NT2/D1 (cell line): ENCODE results near the gene CCNQ.

Experiments used
- DNase-seq: peaks from one replicate; pipeline ENCODE4 v3.0.0-alpha.2; 2011; ENCODE audit warnings: low read depth, low spot score
- H3K27me3 ChIP-seq: 2 replicates; pipeline ENCODE4 v1.6.0; 2011; ENCODE audit warnings: mild to moderate bottlenecking; ENCODE audit not compliant: insufficient read length, insufficient read depth
- H3K36me3 ChIP-seq: 2 replicates; pipeline ENCODE4 v1.6.1; 2011; ENCODE audit warnings: mild to moderate bottlenecking, low read length, mixed read lengths; ENCODE audit not compliant: insufficient read depth, insufficient read length
- H3K4me1 ChIP-seq: 2 replicates; pipeline ENCODE4 v1.5.1; 2011; ENCODE audit not compliant: insufficient read depth, insufficient read length
- H3K4me3 ChIP-seq: 2 replicates; pipeline ENCODE4 v1.5.1; 2011; ENCODE audit warnings: low read depth; ENCODE audit not compliant: insufficient read length
- H3K9ac ChIP-seq: 2 replicates; pipeline ENCODE4 v1.6.0; 2011; ENCODE audit warnings: low read depth; ENCODE audit not compliant: insufficient read length
- H3K9me3 ChIP-seq: 2 replicates; pipeline ENCODE4 v1.5.1; 2011; ENCODE audit warnings: mild to moderate bottlenecking, low read length; ENCODE audit not compliant: insufficient read depth
- SUZ12 ChIP-seq: IDR thresholded peaks from 2 replicates; pipeline ENCODE4 v1.6.1; 2011; ENCODE audit not compliant: insufficient read length, insufficient read depth; ENCODE audit errors: extremely low read depth
- YY1 ChIP-seq: IDR thresholded peaks from 2 replicates; pipeline ENCODE4 v1.6.1; 2011; ENCODE audit not compliant: insufficient read length, insufficient read depth
- ZNF274 ChIP-seq: IDR thresholded peaks from 2 replicates; pipeline ENCODE4 v1.6.1; 2011; ENCODE audit warnings: mild to moderate bottlenecking, low read depth, low read length

Gene CCNQ

DNA sequence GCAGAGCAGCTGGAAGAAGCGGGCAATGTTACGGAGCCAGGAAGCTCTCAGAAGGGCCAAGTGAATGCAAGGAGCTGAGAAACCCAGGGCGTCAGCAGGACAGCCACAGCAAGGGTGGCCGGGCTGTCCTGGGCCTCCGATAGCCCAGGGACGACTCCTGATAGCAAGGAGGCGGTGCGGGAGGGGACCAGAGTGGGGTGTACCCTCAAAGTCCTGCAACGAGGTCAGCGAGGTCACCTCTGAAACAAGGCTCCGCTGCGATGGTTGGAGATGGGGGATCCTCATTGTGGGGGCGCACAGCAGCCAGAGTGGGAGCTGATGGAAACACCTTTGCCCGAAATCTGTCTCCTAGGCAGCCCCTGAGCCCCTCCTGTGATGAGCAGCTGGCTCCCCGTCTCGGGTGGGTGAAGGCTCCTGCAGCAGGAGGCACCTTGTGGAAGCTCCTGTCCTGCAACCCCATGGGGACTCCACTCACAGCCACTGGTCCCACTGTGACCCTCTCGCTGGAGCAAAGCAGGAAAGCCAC, 4.3 kb upstream of the CCNQ start:
- no peaks in the 10 kb centered on the region for H3K27me3 ChIP-seq
- H3K4me1 ChIP-seq: no peaks in the 10 kb centered on the region
- H3K36me3 ChIP-seq: no peaks in the 10 kb centered on the region
- no peaks in the 10 kb centered on the region for H3K9me3 ChIP-seq
- no peak for TF ChIP-seq YY1
- no peak for DNase-seq
- no peak overlapping the region for H3K9ac ChIP-seq
- H3K4me3 ChIP-seq: no peak overlapping the region

DNA sequence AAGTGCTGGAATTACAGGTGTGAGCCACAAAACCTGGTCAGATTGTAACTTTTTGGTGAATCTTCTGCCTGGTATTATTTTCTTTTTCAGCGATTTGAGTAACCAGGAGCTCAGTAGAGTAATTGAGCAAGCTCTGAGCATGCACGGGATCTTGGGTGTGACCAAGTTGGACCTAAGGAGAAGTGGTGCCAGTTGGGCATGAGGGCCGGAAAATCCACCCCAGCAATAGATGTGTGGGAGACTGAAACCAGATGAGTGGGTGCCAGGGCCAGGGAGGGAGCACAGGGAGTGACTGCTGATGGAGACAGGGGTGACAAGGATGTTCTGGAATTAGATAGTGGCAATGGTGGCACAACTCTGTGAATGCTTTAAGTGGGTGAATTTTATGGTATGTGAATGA, 3.7 kb upstream of the CCNQ start:
- H3K9me3 ChIP-seq: no peaks in the 10 kb centered on the region
- no peaks in the 10 kb centered on the region for H3K4me1 ChIP-seq
- TF ChIP-seq SUZ12: no peak
- no peak for TF ChIP-seq YY1
- TF ChIP-seq ZNF274: no peak
- no peak for DNase-seq
- H3K36me3 ChIP-seq: no peaks in the 10 kb centered on the region
- H3K9ac ChIP-seq: no peak overlapping the region
- no peak overlapping the region for H3K4me3 ChIP-seq
- no peaks in the 10 kb centered on the region for H3K27me3 ChIP-seq

GRCh38 chrX:153601511-153602110, 2.7 kb upstream of the CCNQ start:
- no peaks in the 10 kb centered on the region for H3K27me3 ChIP-seq
- H3K4me1 ChIP-seq: no peaks in the 10 kb centered on the region
- H3K9me3 ChIP-seq: no peaks in the 10 kb centered on the region
- no peak overlapping the region for H3K4me3 ChIP-seq
- TF ChIP-seq YY1: no peak
- TF ChIP-seq ZNF274: no peak
- TF ChIP-seq SUZ12: no peak
- no peak overlapping the region for H3K9ac ChIP-seq
- DNase-seq: no peak
- no peaks in the 10 kb centered on the region for H3K36me3 ChIP-seq

- no peaks in the 10 kb centered on the region for H3K27me3 ChIP-seq
Measured at GRCh38 chrX:153600921-153601320, 2.0 kb upstream of the CCNQ start.

DNA sequence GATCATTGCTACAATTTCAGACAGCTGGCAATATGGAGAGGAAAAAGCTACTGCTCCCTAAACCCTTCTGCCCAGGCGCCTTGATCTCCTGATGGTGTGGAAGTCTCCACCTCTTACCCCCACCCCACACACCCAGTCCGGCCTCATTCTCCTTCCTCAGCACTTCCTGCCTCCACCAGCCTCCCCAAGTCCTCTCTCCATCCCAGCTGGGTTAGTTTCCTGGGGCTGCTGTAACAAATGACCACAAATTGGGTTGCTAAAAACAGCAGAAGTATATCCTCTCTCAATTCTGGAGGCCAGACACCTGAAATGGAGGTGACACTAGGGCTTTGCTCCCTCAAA, 1.1 kb upstream of the CCNQ start:
- peak overlapping the region; percentile 37 for H3K4me3 ChIP-seq
- TF ChIP-seq SUZ12 (no peak), YY1 (no peak), ZNF274 (no peak)
- H3K4me1 ChIP-seq: no peaks in the 10 kb centered on the region
- peaks cover 5% of the 10 kb centered on the region for H3K36me3 ChIP-seq
- H3K9ac ChIP-seq: peak overlapping the region; percentile 61
- no peak for DNase-seq
- no peaks in the 10 kb centered on the region for H3K27me3 ChIP-seq
- no peaks in the 10 kb centered on the region for H3K9me3 ChIP-seq

More at GRCh38 chrX:153600921-153601320, 2.0 kb upstream of the CCNQ start:
- H3K4me3 ChIP-seq: no peak overlapping the region
- H3K9me3 ChIP-seq: no peaks in the 10 kb centered on the region
- no peak overlapping the region for H3K9ac ChIP-seq
- no peak for TF ChIP-seq SUZ12
- TF ChIP-seq YY1: no peak
- TF ChIP-seq ZNF274: no peak
- DNase-seq: no peak
- no peaks in the 10 kb centered on the region for H3K4me1 ChIP-seq
- H3K36me3 ChIP-seq: no peaks in the 10 kb centered on the region

GRCh38 chrX:153599192-153600031, 473 bp upstream of the CCNQ start:
- peaks cover 7% of the 10 kb centered on the region for H3K36me3 ChIP-seq
- H3K27me3 ChIP-seq: no peaks in the 10 kb centered on the region
- no peak for TF ChIP-seq SUZ12
- TF ChIP-seq YY1: no peak
- no peak for TF ChIP-seq ZNF274
- peak overlapping the region; percentile 61 for H3K9ac ChIP-seq
- peak; percentile 54 for DNase-seq
- no peaks in the 10 kb centered on the region for H3K9me3 ChIP-seq
- no peaks in the 10 kb centered on the region for H3K4me1 ChIP-seq
- H3K4me3 ChIP-seq: peak overlapping the region; percentile 37

- Histone ChIP-seq H3K9me3 (no peaks in the 10 kb centered on the region), H3K4me1 (no peaks in the 10 kb centered on the region), H3K36me3 (peaks cover 21% of the 10 kb centered on the region), H3K4me3 (no peak overlapping the region), H3K27me3 (no peaks in the 10 kb centered on the region), H3K9ac (no peak overlapping the region)
- TF ChIP-seq YY1 (no peak), ZNF274 (no peak), SUZ12 (no peak)
- DNase-seq: no peak
Measured at GRCh38 chrX:153596981-153597750, 1.8 kb downstream of the CCNQ start.
